Right hindlimb (tissue), 1 donor: ENCODE measurements around the gene TIGAR.

Experiments
- DNase-seq: peaks from one replicate; pipeline ENCODE4 v3.0.0-alpha.2; 2018

The TIGAR gene

DNA sequence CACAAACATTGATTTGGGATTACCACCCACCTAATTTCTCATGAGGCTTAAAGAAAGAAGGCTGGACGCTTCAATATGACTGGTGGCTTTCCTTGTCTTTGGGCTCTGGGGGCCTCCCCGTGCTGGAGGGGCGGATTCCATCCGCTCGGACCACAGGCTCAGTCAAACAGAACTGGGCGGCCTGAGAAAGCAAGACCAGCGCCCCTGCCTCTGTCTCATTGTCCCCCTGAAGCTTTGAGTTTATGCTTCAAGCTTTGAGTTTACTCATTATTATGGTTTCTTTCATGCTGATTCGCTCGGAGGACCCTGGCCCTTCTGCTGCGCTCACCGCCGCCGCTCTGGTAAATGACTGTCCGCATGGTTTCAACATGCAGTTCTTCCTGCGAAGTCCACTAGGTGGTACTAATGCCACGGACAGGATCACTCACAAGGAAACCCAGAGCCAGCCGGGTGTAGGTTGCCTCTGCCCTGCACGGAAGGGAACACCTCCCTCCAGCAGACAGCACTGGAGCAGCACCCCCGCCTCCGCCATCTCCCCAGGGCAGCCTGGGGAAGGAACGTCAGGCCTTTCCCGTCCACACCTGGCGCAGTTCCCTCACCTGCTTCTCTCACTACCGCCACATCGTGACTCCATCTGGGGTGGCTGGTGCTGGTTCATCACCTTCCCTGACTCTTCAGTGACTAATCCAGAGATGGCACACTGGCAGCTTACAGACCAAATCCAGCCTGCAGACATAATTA lies 13.2 kb upstream of the TIGAR start:
- DNase-seq, result peak; percentile 80

DNA sequence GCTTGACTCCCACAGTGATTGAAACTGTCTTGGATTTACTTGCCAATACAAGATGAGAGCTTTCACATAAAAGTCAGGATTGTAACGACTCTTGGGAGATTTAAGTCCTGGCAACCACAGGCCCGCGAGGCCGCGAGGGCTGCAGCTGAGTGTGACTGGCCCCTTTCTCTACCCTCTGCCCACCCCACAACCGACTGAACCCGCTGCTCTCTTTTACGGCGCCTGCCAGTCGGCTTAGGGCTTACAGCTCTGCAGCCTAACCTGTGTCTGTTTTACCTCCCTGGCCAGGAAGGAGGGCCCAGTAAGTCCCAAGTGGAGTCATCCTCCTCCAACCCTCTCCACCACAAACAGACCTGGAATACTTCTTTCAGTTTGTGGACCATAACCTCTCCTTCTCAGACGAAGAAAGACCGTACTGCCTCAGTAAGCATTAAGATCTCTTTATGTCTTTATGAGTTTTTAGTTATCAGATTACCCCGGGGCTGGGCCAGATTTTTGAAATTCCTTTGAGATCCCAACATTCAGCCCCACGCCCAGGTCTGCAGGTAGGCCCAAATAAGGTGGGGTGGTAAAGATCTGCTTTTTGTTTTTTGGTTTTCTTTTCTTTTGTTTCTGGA lies 12.6 kb upstream of the TIGAR start:
- DNase-seq, result no peak

GRCh38 chr12:4311776-4312175 lies 9.2 kb upstream of the TIGAR start:
- DNase-seq, result no peak

DNA sequence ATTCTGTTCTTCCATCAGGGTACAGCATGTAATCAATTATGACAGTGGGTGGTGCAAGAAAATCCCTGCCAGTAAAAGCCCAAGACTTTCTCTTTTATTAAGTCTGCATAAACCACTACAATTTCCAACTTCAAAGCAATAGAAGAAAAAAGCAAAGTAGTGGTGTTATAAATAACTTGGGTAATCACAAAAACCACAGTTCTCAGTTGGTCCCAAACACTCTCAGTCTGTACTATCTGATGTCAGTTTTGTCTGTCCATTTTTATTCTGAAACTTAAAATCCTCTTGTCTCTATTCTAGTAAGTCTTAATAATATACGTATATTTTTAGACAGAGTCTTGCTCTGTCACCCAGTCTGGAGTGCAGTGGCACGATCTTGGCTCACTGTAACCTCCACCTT lies 8.8 kb upstream of the TIGAR start:
- no peak for DNase-seq

DNA sequence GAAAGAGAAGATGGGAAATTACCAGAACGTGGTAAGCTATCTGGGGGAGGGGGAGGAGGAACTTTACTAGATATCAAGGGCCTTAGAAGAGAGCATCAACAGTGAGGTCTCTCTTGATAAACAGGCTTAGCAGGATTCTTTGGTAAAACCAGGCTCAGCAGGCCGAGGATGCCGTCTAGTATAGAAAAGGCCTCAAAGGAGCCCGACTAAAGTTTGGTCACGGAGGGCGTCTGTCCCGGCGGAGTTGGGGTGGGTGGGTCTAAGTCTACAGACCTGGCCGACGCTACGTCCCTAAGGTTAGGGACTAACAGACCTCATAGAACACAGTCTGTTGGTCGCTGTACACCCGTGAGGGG lies 538 bp upstream of the TIGAR start:
- DNase-seq, result no peak

GRCh38 chr12:4322726-4323125 lies 1.7 kb downstream of the TIGAR start:
- DNase-seq, result no peak

DNA sequence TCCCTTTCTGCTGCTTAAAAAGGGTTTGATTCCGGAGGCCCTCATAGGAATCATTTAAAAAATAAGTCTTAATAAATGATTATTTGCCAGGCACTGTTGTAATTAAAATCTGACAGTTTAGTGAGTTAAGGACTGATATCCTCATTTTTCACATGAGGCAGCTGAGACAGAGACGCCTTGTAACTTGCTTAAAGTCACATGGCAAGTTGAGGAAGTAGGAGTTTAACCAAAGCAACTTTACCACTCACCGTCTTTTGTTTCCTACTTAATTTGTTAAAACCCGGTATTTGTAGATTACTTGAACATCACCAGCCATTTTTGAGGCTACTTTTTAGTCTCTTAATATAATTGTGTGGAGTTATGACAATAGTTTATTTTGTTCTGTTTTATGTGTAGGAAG lies 2.4 kb downstream of the TIGAR start:
- DNase-seq, result no peak

DNA sequence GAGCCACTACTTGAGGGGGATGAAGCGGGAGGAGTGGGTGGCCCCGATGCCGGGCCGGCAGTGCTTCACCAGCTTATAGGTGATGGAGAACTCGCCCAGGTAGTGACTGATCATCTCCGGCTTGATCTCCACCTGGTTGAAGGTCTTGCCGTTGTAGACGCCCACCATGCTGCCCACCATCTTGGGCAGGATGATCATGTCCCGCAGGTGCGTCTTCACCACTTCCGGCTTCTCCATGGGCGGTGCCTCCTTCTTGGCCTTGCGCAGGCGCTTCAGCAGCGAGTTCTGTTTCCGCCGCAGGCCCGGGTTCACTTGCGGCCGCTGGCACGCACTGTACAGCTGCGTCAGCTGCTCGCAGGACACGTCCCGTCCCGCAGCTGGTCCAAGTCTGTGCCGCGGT lies 3.4 kb downstream of the TIGAR start:
- DNase-seq, result no peak

- no peak for DNase-seq
These were observed 5.0 kb downstream of the TIGAR start for GRCh38 chr12:4325966-4326365.

GRCh38 chr12:4327293-4327692 lies 6.3 kb downstream of the TIGAR start:
- no peak for DNase-seq

DNA sequence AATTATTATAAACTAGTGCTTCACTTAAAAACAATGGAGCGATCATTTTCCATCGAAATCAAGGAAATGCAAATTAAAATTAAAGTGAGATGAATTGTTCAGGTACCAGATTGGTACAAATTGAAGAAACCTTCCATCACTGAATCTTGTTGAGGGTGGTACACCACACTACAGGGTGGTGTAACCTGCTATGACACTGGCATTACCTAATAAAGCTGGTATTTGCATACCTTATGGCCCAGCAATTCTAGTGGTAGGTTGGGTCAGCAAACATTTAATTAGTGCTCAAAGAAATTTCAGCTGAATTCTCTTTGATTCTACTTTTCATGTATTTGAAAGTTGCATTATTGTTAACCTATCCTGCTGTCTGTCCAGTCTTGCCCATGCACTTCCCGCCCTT lies 9.2 kb downstream of the TIGAR start:
- DNase-seq, result no peak

- no peak for DNase-seq
These were observed 10.2 kb downstream of the TIGAR start for GRCh38 chr12:4331221-4331620.

- no peak for DNase-seq
These were observed 10.8 kb downstream of the TIGAR start for GRCh38 chr12:4331842-4332241.

- DNase-seq, result no peak
These were observed 25.9 kb downstream of the TIGAR start for GRCh38 chr12:4346931-4347330.

DNA sequence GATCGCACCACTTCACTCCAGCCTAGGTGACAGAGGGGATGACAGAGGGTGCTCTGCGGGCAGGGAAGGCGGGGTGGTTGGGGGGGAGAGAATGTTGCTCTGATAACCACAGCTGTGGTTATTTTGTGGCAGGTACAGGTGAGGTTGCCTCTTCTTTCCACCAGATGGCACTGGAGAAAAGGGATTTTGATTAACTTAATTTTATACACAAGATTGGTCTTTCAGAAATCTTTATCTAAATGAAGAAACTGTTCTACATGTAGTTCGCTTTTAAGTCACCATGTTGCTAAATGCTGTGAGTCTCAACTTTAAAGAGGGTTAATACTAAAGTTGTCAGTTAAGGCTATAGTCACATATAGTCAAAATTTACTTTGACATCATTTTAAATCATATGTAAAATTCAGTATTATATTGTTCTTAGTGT lies 32.8 kb downstream of the TIGAR start:
- no peak for DNase-seq

GRCh38 chr12:4355156-4356040 lies 34.4 kb downstream of the TIGAR start:
- no peak for DNase-seq

GRCh38 chr12:4356041-4356327 lies 35.0 kb downstream of the TIGAR start:
- no peak for DNase-seq

- DNase-seq, result no peak
These were observed 45.1 kb downstream of the TIGAR start for GRCh38 chr12:4366090-4366489.

- DNase-seq, result no peak
These were observed 48.5 kb downstream of the TIGAR start for GRCh38 chr12:4369548-4369947.

- DNase-seq, result no peak
These were observed 49.3 kb downstream of the TIGAR start for GRCh38 chr12:4370265-4370664.

DNA sequence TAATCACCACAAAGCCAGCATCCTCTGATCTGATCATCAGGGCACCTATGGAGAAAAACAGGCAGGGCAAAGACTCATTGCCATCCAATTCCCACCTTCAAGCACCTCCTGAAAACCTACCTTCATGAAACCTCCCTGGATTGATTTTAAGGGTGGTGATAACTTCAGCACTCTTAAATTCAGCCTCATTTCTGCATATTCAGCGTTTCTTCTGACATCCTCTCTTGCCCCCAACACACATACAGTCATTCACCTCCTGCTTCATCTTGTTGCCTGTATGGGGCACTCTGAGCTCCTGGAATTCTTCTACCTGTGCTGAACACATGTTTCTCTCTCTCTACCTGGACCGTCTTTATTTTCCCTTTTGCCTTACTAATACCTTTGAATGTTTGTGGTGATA lies 51.6 kb downstream of the TIGAR start:
- no peak for DNase-seq

- DNase-seq, result no peak
These were observed 54.4 kb downstream of the TIGAR start for GRCh38 chr12:4375449-4375848.

- DNase-seq, result no peak
These were observed 57.8 kb downstream of the TIGAR start for GRCh38 chr12:4378772-4379171.

GRCh38 chr12:4379405-4379804 lies 58.4 kb downstream of the TIGAR start, which contains the start of gene FGF23:
FGF23 (minus strand) TSS chr12:4379712; CDS start chr12:4379582, 130 bp downstream.
- peak; percentile 72 for DNase-seq
